CD4-positive, alpha-beta T cell treated with Interleukin-1 beta for 1 hour (primary cell): ENCODE measurements around the gene PET100.

Experiments
- DNase-seq, 2 donors: peaks; one replicate each; pipeline ENCODE4 v3.0.0-alpha.2; 2020 to 2022

The PET100 gene

GRCh38 chr19:7629347-7630054 lies at the start of gene PET100, which contains the start of gene XAB2:
TSS of gene PET100 (plus strand) at chr19:7629793. CDS start at chr19:7629834, 41 bp downstream.
TSS of gene XAB2 (minus strand) at chr19:7629545. CDS start at chr19:7629527, 18 bp downstream.
- peak; percentile 98 for DNase-seq

GRCh38 chr19:7582446-7582845 lies 47.1 kb upstream of the PET100 start:
- no peak for DNase-seq

- DNase-seq: no peak
These were observed 39.8 kb upstream of the PET100 start for GRCh38 chr19:7589822-7590221.

- DNase-seq: no peak
These were observed 39.3 kb upstream of the PET100 start for GRCh38 chr19:7590256-7590655.

GRCh38 chr19:7595466-7596133 lies 34.0 kb upstream of the PET100 start, which contains the start of gene CAMSAP3:
TSS of gene CAMSAP3 (plus strand) at chr19:7595863. CDS start at chr19:7596003, 140 bp downstream.
- peak; percentile 38 to 40 for DNase-seq

- DNase-seq: no peak
These were observed 33.2 kb upstream of the PET100 start for GRCh38 chr19:7596211-7596937.

GRCh38 chr19:7597689-7598088 lies 31.9 kb upstream of the PET100 start:
- no peak for DNase-seq

GRCh38 chr19:7598180-7598579 lies 31.4 kb upstream of the PET100 start:
- DNase-seq: no peak

- no peak for DNase-seq
These were observed 28.9 kb upstream of the PET100 start for GRCh38 chr19:7600721-7601120.

- no peak for DNase-seq
These were observed 27.2 kb upstream of the PET100 start for GRCh38 chr19:7602240-7602934.

GRCh38 chr19:7602935-7603497 lies 26.6 kb upstream of the PET100 start:
- DNase-seq: no peak

- DNase-seq: no peak
These were observed 25.7 kb upstream of the PET100 start for GRCh38 chr19:7603919-7604318.

GRCh38 chr19:7605490-7606222 lies 23.9 kb upstream of the PET100 start:
- DNase-seq: peak; percentile 20 to 29

- no peak for DNase-seq
These were observed 23.3 kb upstream of the PET100 start for GRCh38 chr19:7606289-7606688.

- DNase-seq: no peak
These were observed 22.2 kb upstream of the PET100 start for GRCh38 chr19:7607212-7607873.

- DNase-seq: no peak
These were observed 21.6 kb upstream of the PET100 start for GRCh38 chr19:7607874-7608560.

GRCh38 chr19:7610491-7611240 lies 18.9 kb upstream of the PET100 start:
- DNase-seq: no peak

- no peak for DNase-seq
These were observed 17.9 kb upstream of the PET100 start for GRCh38 chr19:7611541-7612279.
